ENCODE measurements around the gene NEDD8. TPM values are rescaled to one million over a fixed set of nuclear protein-coding genes. Genes with fewer than 3 reads are reported as not detected.

The NEDD8 gene
- total and polyA plus RNA-seq, 2 experiments from 2014 or later = 130 to 418 TPM

DNA sequence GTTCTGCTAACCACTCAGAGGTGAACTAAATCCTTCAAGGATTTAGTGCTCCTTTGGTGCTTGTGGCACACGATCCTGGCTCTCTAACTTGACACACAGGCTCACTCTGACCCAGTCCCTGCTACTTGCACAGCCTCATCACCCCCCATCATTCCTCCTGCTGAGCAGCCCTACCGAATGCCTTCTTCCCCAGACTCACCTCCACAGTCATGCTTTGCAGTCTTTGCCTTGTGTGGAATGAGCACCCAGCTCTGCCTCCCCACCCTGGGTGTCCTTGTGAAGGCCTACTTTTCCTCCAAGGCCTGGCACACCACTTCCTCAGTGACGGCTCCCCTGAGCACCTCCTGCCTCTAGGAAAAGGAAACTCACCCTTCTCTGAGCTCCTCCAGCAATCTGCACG, 18.2 kb upstream of the NEDD8 start:
- no peaks in the 10 kb centered on the region for H3K79me2 ChIP-seq (replicated peaks; ENCODE audit: insufficient read depth)
- no peaks in the 10 kb centered on the region for H3K9me2 ChIP-seq (ENCODE audit: insufficient read depth)
- ATAC-seq (no peak), DNase-seq (ENCODE audit: low spot score) (no peak)
- H4K20me1 ChIP-seq (replicated peaks; ENCODE audit: insufficient read depth) = no peaks in the 10 kb centered on the region
- no peak overlapping the region for H2AFZ ChIP-seq
- TF ChIP-seq EZH2 (IDR thresholded peaks at IDR 0.05; ENCODE audit: low read depth, unreplicated experiment) (no peak), NANOG (IDR thresholded peaks at IDR 0.05; ENCODE audit: borderline replicate concordance) (no peak)
- TF ChIP-seq, protein P1, sequence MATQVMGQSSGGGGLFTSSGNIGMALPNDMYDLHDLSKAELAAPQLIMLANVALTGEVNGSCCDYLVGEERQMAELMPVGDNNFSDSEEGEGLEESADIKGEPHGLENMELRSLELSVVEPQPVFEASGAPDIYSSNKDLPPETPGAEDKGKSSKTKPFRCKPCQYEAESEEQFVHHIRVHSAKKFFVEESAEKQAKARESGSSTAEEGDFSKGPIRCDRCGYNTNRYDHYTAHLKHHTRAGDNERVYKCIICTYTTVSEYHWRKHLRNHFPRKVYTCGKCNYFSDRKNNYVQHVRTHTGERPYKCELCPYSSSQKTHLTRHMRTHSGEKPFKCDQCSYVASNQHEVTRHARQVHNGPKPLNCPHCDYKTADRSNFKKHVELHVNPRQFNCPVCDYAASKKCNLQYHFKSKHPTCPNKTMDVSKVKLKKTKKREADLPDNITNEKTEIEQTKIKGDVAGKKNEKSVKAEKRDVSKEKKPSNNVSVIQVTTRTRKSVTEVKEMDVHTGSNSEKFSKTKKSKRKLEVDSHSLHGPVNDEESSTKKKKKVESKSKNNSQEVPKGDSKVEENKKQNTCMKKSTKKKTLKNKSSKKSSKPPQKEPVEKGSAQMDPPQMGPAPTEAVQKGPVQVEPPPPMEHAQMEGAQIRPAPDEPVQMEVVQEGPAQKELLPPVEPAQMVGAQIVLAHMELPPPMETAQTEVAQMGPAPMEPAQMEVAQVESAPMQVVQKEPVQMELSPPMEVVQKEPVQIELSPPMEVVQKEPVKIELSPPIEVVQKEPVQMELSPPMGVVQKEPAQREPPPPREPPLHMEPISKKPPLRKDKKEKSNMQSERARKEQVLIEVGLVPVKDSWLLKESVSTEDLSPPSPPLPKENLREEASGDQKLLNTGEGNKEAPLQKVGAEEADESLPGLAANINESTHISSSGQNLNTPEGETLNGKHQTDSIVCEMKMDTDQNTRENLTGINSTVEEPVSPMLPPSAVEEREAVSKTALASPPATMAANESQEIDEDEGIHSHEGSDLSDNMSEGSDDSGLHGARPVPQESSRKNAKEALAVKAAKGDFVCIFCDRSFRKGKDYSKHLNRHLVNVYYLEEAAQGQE (IDR thresholded peaks at IDR 0.05; ENCODE audit: unreplicated experiment) = no peak
- no peaks in the 10 kb centered on the region for H3K4me1 ChIP-seq (ENCODE audit: insufficient read depth)
- no peak overlapping the region for H3K4me3 Mint-ChIP-seq
- no peak overlapping the region for H3K27ac ChIP-seq (ENCODE audit: low read depth)
- no peaks in the 10 kb centered on the region for H3F3A ChIP-seq (replicated peaks; ENCODE audit: low read depth)
- no peaks in the 10 kb centered on the region for H3K36me3 ChIP-seq (ENCODE audit: insufficient read depth)
- H3K9me3 Mint-ChIP-seq = no peaks in the 10 kb centered on the region
- no peaks in the 10 kb centered on the region for H3K27me3 ChIP-seq (ENCODE audit: insufficient read depth)
- H3K27me3 Mint-ChIP-seq (ENCODE audit: insufficient read depth, low read depth, poor library complexity) = peaks cover 8% of the 10 kb centered on the region
- H3K36me3 Mint-ChIP-seq (ENCODE audit: low read depth) = no peaks in the 10 kb centered on the region
- no peak overlapping the region for H3K27ac Mint-ChIP-seq
- no peaks in the 10 kb centered on the region for H3K4me1 Mint-ChIP-seq
- H3K4me2 ChIP-seq = no peak overlapping the region
- no peak overlapping the region for H3K4me3 ChIP-seq

DNA sequence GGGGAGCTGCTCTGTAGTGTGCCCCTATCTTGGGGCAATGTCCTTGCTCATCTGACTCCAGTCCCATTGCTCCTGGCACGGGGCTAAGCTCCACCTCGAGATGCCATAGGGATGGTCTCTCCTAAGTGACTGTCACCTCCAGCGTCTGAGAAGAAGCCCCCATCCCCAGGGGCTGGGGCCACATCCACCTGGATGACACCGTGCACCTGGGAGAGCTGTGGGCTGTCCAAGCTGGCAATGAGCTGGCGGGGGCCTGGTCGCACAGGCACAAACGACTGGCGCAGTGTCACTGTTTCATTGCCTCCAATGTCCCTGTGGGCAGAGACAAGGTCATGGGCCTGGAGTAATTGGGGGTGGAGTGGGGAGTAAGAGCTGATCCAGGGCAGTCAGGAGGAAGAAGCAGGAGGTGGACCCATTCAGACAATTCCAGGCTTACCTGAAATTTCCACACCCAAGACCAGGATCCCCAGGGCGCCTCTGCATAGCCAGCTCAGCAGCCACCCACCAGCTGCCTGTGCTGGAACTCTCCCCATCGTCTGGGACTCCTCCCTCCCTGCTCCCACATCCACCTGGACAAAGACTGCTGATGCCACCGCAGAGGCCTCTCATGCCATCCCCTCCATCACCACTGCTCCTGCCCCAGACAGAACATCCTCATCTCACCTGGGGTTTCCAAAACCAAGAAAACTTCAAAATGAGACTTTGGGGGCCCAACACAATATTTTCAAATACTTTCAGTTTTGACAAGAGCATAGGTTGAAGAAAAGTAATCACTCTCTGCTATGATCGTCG, 17.3 kb upstream of the NEDD8 start:
- Histone ChIP-seq H3K4me3 (no peak overlapping the region), H3K27ac (ENCODE audit: low read depth) (no peak overlapping the region), H3K79me2 (replicated peaks; ENCODE audit: insufficient read depth) (no peaks in the 10 kb centered on the region), H3K4me1 (ENCODE audit: insufficient read depth) (no peaks in the 10 kb centered on the region), H3F3A (replicated peaks; ENCODE audit: low read depth) (no peaks in the 10 kb centered on the region), H3K9me2 (ENCODE audit: insufficient read depth) (no peaks in the 10 kb centered on the region), H3K27me3 (ENCODE audit: insufficient read depth) (no peaks in the 10 kb centered on the region), H2AFZ (no peak overlapping the region), H4K20me1 (replicated peaks; ENCODE audit: insufficient read depth) (no peaks in the 10 kb centered on the region), H3K36me3 (ENCODE audit: insufficient read depth) (no peaks in the 10 kb centered on the region), H3K4me2 (no peak overlapping the region)
- Mint-ChIP-seq H3K9me3 (no peaks in the 10 kb centered on the region), H3K27me3 (ENCODE audit: insufficient read depth, low read depth, poor library complexity) (peaks cover 6% of the 10 kb centered on the region), H3K4me1 (peaks cover 2% of the 10 kb centered on the region; the same call in 1 of the 3 replicates), H3K4me3 (no peak overlapping the region), H3K36me3 (ENCODE audit: low read depth) (no peaks in the 10 kb centered on the region), H3K27ac (no peak overlapping the region)
- ATAC-seq (no peak), DNase-seq (ENCODE audit: low spot score) (no peak)
- TF ChIP-seq POLR2AphosphoS5 (IDR thresholded peaks at IDR 0.05; ENCODE audit: low read depth) (no peak), ZNF114 (CRISPR knock-in tag; IDR thresholded peaks at IDR 0.05) (no peak)

DNA sequence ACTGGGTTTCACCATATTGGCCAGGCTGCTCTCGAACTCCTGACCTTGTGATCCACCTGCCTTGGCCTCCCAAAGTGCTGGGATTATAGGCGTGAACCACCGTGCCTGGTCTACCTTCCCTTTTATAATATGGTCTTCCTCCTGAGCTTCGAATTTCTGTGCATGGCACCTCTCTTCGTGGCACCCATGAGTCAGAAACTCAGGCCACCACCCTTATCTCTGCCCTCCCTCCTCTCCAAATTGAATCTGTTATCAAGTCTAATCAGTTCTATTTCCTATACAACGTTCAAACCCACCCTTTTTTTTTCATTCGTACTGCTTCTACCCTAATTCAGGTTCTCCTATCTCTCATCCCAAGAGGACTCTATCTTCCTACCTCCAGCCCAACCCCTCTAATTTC, 15.3 kb upstream of the NEDD8 start:
- Histone ChIP-seq H3K4me2 (no peak overlapping the region), H3K4me1 (ENCODE audit: insufficient read depth) (peaks cover 7% of the 10 kb centered on the region), H2AFZ (no peak overlapping the region), H3K4me3 (no peak overlapping the region), H3K27ac (ENCODE audit: low read depth) (no peak overlapping the region), H3K36me3 (ENCODE audit: insufficient read depth) (no peaks in the 10 kb centered on the region), H3K9me2 (ENCODE audit: insufficient read depth) (no peaks in the 10 kb centered on the region), H3F3A (replicated peaks; ENCODE audit: low read depth) (peaks cover 5% of the 10 kb centered on the region; the same call in 1 of the 2 replicates), H3K79me2 (replicated peaks; ENCODE audit: insufficient read depth) (no peaks in the 10 kb centered on the region), H3K27me3 (ENCODE audit: insufficient read depth) (peaks cover 3% of the 10 kb centered on the region; the same call in 1 of the 2 replicates), H4K20me1 (replicated peaks; ENCODE audit: insufficient read depth) (no peaks in the 10 kb centered on the region)
- Mint-ChIP-seq H3K4me1 (peaks cover 6% of the 10 kb centered on the region), H3K4me3 (no peak overlapping the region), H3K9me3 (no peaks in the 10 kb centered on the region), H3K27me3 (ENCODE audit: insufficient read depth, low read depth, poor library complexity) (peaks cover 19% of the 10 kb centered on the region), H3K27ac (no peak overlapping the region), H3K36me3 (ENCODE audit: low read depth) (peaks cover 3% of the 10 kb centered on the region; the same call in 1 of the 3 replicates)
- DNase-seq (ENCODE audit: low spot score) = no peak
- ATAC-seq = no peak
- TF ChIP-seq POLR2AphosphoS5 (IDR thresholded peaks at IDR 0.05; ENCODE audit: low read depth) = no peak
- TF ChIP-seq EZH2phosphoT487 (IDR thresholded peaks at IDR 0.05; ENCODE audit: unreplicated experiment) = no peak

Measured in GM23338 (cell line).